H9 (cell line): ENCODE measurements around the gene SHISA9. TPM values are rescaled to one million over a fixed set of nuclear protein-coding genes. Genes with fewer than 3 reads are reported as not detected.

Experiments
- DNase-seq: peaks from one replicate; pipeline ENCODE4 v3.0.0-alpha.2; 2017
- H2AFZ ChIP-seq: one replicate; pipeline ENCODE4 v1.6.1; 2013; ENCODE audit warnings: mild to moderate bottlenecking, low read length, control low read depth, moderate library complexity
- H2AK5ac ChIP-seq: 2 replicates; pipeline ENCODE4 v1.6.1; 2013; ENCODE audit warnings: low read length, control low read depth, mixed read lengths; ENCODE audit not compliant: insufficient read length
- H2BK120ac ChIP-seq: one replicate; pipeline ENCODE4 v1.6.1; 2013; ENCODE audit warnings: low read depth, mild to moderate bottlenecking, low read length, control low read depth, inconsistent platforms; ENCODE audit not compliant: poor library complexity, severe bottlenecking
- H2BK12ac ChIP-seq: 2 replicates; pipeline ENCODE4 v1.6.1; 2013; ENCODE audit warnings: low read length, control low read depth, mixed read lengths, low read depth; ENCODE audit not compliant: insufficient read length
- H2BK15ac ChIP-seq: 2 replicates; pipeline ENCODE4 v1.6.1; 2013; ENCODE audit warnings: low read depth, low read length, control low read depth
- H2BK20ac ChIP-seq: one replicate; pipeline ENCODE4 v1.6.1; 2013; ENCODE audit warnings: low read depth, mild to moderate bottlenecking, low read length, control low read depth, inconsistent platforms; ENCODE audit not compliant: poor library complexity, severe bottlenecking
- H2BK5ac ChIP-seq: 2 replicates; pipeline ENCODE4 v1.6.1; 2013; ENCODE audit warnings: low read length, control low read depth, mixed read lengths; ENCODE audit not compliant: insufficient read length
- H3K14ac ChIP-seq: 2 replicates; pipeline ENCODE4 v1.6.1; 2013; ENCODE audit warnings: low read length, control low read depth; ENCODE audit not compliant: insufficient read depth
- H3K18ac ChIP-seq: 2 replicates; pipeline ENCODE4 v1.6.1; 2013; ENCODE audit warnings: low read depth, mild to moderate bottlenecking, mixed read lengths, low read length, control low read depth; ENCODE audit not compliant: insufficient read length
- H3K23ac ChIP-seq: 2 replicates; pipeline ENCODE4 v1.6.1; 2013; ENCODE audit warnings: low read length, control low read depth, mixed read lengths, low read depth; ENCODE audit not compliant: insufficient read length
- H3K23me2 ChIP-seq: 2 replicates; pipeline ENCODE4 v1.6.1; 2013; ENCODE audit warnings: low read depth, mild to moderate bottlenecking, mixed read lengths, low read length, control low read depth; ENCODE audit not compliant: insufficient read length, poor library complexity, severe bottlenecking
- H3K27ac ChIP-seq: 2 replicates; pipeline ENCODE4 v1.5.1; 2013; ENCODE audit warnings: low read length, control low read depth, mixed read lengths, low read depth; ENCODE audit not compliant: insufficient read length
- H3K27me3 ChIP-seq: 2 replicates; pipeline ENCODE4 v1.6.1; 2013; ENCODE audit warnings: low read length, control low read depth, inconsistent platforms; ENCODE audit not compliant: insufficient read depth
- H3K4ac ChIP-seq: 2 replicates; pipeline ENCODE4 v1.6.1; 2013; ENCODE audit warnings: low read depth, mild to moderate bottlenecking, control low read depth, inconsistent platforms, low read length, moderate library complexity
- H3K4me1 ChIP-seq: 2 replicates; pipeline ENCODE4 v1.6.1; 2013; ENCODE audit warnings: low read length, control low read depth, inconsistent platforms; ENCODE audit not compliant: insufficient read depth
- H3K4me2 ChIP-seq: 2 replicates; pipeline ENCODE4 v1.6.1; 2013; ENCODE audit warnings: low read length, control low read depth, mixed read lengths; ENCODE audit not compliant: insufficient read length, insufficient read depth
- H3K56ac ChIP-seq: 2 replicates; pipeline ENCODE4 v1.6.1; 2013; ENCODE audit warnings: low read depth, mild to moderate bottlenecking, mixed read lengths, low read length, control low read depth; ENCODE audit not compliant: insufficient read length
- H3K79me1 ChIP-seq: 2 replicates; pipeline ENCODE4 v1.6.1; 2013; ENCODE audit warnings: low read depth, mild to moderate bottlenecking, moderate library complexity, low read length, control low read depth, inconsistent platforms; ENCODE audit not compliant: insufficient read depth, poor library complexity, severe bottlenecking
- H3K79me2 ChIP-seq: 2 replicates; pipeline ENCODE4 v1.6.1; 2013; ENCODE audit warnings: low read length, control low read depth, inconsistent platforms; ENCODE audit not compliant: insufficient read depth
- H3K9ac ChIP-seq: 2 replicates; pipeline ENCODE4 v1.6.1; 2013; ENCODE audit warnings: low read length, control low read depth, mixed read lengths; ENCODE audit not compliant: insufficient read length; ENCODE audit errors: extremely low read depth
- H3K9me3 ChIP-seq: one replicate; pipeline ENCODE4 v1.6.1; 2013; ENCODE audit warnings: low read depth, low read length, inconsistent platforms; ENCODE audit not compliant: control insufficient read depth
- H3T11ph ChIP-seq: one replicate; pipeline ENCODE4 v1.6.1; 2013; ENCODE audit warnings: mild to moderate bottlenecking, low read length, control low read depth, inconsistent platforms
- H4K20me1 ChIP-seq: one replicate; pipeline ENCODE4 v1.6.1; 2013; ENCODE audit not compliant: control insufficient read depth, insufficient read length, insufficient read depth
- H4K5ac ChIP-seq: 2 replicates; pipeline ENCODE4 v1.6.1; 2013; ENCODE audit warnings: low read depth, mild to moderate bottlenecking, mixed read lengths, low read length, control low read depth; ENCODE audit not compliant: insufficient read length
- H4K8ac ChIP-seq: replicated peaks from 2 replicates; pipeline ENCODE4 v1.6.1; 2013; ENCODE audit warnings: low read length, control low read depth, mixed read lengths, low read depth; ENCODE audit not compliant: insufficient read length
- H4K91ac ChIP-seq: 2 replicates; pipeline ENCODE4 v1.6.1; 2013; ENCODE audit warnings: low read depth, mild to moderate bottlenecking, moderate library complexity, mixed read lengths, low read length, control low read depth; ENCODE audit not compliant: insufficient read length
- H3K27ac Mint-ChIP-seq, 3 experiments: 2 replicates in 2 of 3; 3 replicates in 1 of 3; pipeline ENCODE4 v1.8.0; 2020 to 2021; ENCODE audit warnings: mixed read lengths in 3 of 3, mild to moderate bottlenecking in 1 of 3, moderate library complexity in 1 of 3
- H3K27me3 Mint-ChIP-seq: 2 replicates; pipeline ENCODE4 v1.8.0; 2021; ENCODE audit warnings: low read depth, mild to moderate bottlenecking, moderate library complexity, mixed read lengths
- H3K36me3 Mint-ChIP-seq, 3 experiments: 2 replicates in 2 of 3; 3 replicates in 1 of 3; pipeline ENCODE4 v1.8.0; 2020 to 2021; ENCODE audit warnings: low read depth in 3 of 3, mixed read lengths in 3 of 3; ENCODE audit not compliant: insufficient read depth in 1 of 3
- H3K4me1 Mint-ChIP-seq, 2 experiments: 2 replicates each; pipeline ENCODE4 v1.8.0; 2020; ENCODE audit warnings: mixed read lengths in 2 of 2
- H3K4me3 Mint-ChIP-seq, 2 experiments: 2 replicates in 1 of 2; 3 replicates in 1 of 2; pipeline ENCODE4 v1.8.0; 2020 to 2021; ENCODE audit warnings: mild to moderate bottlenecking in 2 of 2, mixed read lengths in 2 of 2, moderate library complexity in 1 of 2
- H3K9me3 Mint-ChIP-seq, 2 experiments: 2 replicates in 1 of 2; 3 replicates in 1 of 2; pipeline ENCODE4 v1.8.0; 2020; ENCODE audit warnings: mild to moderate bottlenecking in 2 of 2, mixed read lengths in 2 of 2, moderate library complexity in 1 of 2
- CTCF ChIP-seq: fragments of 200-600 bp; sonication (generic); conservative IDR thresholded peaks from 3 replicates; pipeline ENCODE4 v1.8.0; 2021; ENCODE audit warnings: antibody characterized with exemption, mild to moderate bottlenecking
- WGBS: extraction: QIAGEN DNeasy Blood & Tissue Kit; methylation state at CpG from one replicate; pipeline ENCODE4 v1.1.7; 2013; ENCODE audit warnings: missing lambda C conversion rate, low lambda C conversion rate, mixed read lengths; ENCODE audit not compliant: insufficient read length; ENCODE audit errors: extremely low coverage; 5-methylcytosine and 5-hydroxymethylcytosine counted together
- total RNA-seq: library from RNA; stranded (reverse); gene quantifications from 2 replicates; pipeline ENCODE4 v1.2.1, GENCODE V29; 2021

Gene SHISA9
- total RNA-seq, 1 experiment from 2014 or later: 7.0 TPM

GRCh38 chr16:13242201-13242600 is 340.8 kb downstream of the SHISA9 start:
- no peak overlapping the region for H3K4ac ChIP-seq
- H4K8ac ChIP-seq: no peak overlapping the region
- Mint-ChIP-seq H3K4me1 (0 out of 4 replicates have a peak, but pooled peaks cover 0 to 2% of the 10 kb centered on the region in 2 experiments), H3K4me3 (no peak overlapping the region), H3K9me3 (no peaks in the 10 kb centered on the region; a peak in 1 of 5 replicates), H3K27me3 (no peaks in the 10 kb centered on the region; the same call in 1 of the 2 replicates), H3K27ac (no peak overlapping the region), H3K36me3 (no peaks in the 10 kb centered on the region; a peak in 1 of 7 replicates)
- H2AFZ ChIP-seq: no peak overlapping the region
- no peak overlapping the region for H3K9ac ChIP-seq
- H3K79me2 ChIP-seq: no peaks in the 10 kb centered on the region
- no peak overlapping the region for H3K23ac ChIP-seq
- no peak for TF ChIP-seq CTCF
- DNase-seq: no peak
- H3K27ac ChIP-seq: no peak overlapping the region
- no peaks in the 10 kb centered on the region for H3K9me3 ChIP-seq
- no peak overlapping the region for H4K91ac ChIP-seq
- no peak overlapping the region for H3K18ac ChIP-seq
- H3K27me3 ChIP-seq: no peaks in the 10 kb centered on the region
- H3T11ph ChIP-seq: no peak overlapping the region
- no peaks in the 10 kb centered on the region for H3K23me2 ChIP-seq
- no CpG with 5 or more reads among the region's 3 CpGs for WGBS
- H3K14ac ChIP-seq: no peak overlapping the region
- H4K5ac ChIP-seq: no peak overlapping the region
- H3K4me2 ChIP-seq: no peak overlapping the region
- H2BK120ac ChIP-seq: no peak overlapping the region
- H2BK15ac ChIP-seq: no peak overlapping the region
- H3K4me1 ChIP-seq: no peaks in the 10 kb centered on the region
- no peak overlapping the region for H3K56ac ChIP-seq
- no peaks in the 10 kb centered on the region for H4K20me1 ChIP-seq
- H2BK5ac ChIP-seq: no peak overlapping the region
- H2BK12ac ChIP-seq: no peak overlapping the region
- H3K79me1 ChIP-seq: no peaks in the 10 kb centered on the region
- no peak overlapping the region for H2BK20ac ChIP-seq
- H2AK5ac ChIP-seq: no peak overlapping the region
